ENCODE results near the gene FIBP.

FIBP gene

DNA sequence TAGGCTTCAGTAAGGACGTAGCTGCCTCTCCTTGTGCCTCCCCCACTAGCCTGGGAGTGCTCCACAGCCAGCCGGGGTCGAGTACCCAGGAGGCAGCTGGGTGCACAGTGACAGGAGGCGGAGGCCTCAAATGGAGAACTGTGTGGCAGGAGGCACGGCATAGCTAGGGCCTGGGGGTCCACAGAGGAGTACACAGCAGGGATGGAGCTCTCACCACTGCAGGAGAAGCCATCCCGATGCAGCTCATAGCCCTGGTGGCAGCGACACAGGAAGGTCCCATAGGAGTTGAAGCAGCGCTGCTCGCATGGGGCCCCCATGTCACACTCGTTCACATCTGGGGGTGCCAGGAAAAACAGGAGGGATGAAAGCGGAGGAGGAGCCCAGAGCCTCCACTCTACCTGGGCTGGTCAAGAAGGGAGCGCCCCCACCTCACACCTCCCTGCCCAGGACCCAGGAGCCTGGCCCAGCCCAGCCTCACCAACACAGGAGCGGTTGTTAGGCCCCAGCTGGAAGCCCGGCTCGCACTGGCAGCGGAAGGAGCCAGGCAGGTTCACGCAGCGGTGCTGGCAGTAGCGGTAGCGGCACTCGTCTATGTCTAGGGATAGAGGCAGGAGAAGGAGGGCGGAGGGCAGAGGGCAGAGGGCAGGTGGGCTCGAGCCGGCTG lies 18.5 kb downstream of the FIBP start:
- DNase-seq = no peak

DNA sequence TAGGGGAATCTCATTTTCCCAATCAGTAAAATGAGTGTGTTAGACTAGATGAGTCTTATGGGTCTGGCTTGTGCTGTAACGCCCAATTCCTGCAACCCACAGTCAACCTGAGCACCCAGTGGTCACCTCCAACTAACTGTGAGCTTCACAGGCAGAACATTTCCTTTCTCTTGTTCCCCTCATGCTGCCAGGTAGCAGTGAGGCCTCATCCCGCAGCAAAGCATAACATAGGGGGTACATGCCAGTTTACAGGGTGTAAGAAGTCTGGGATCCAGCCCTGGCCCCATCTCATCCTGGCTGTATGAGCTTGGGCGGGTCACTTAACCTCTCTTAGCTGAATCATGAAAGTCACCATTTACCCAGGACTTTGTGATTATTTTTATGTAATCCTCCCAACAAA lies 19.4 kb downstream of the FIBP start:
- no peak for DNase-seq

DNA sequence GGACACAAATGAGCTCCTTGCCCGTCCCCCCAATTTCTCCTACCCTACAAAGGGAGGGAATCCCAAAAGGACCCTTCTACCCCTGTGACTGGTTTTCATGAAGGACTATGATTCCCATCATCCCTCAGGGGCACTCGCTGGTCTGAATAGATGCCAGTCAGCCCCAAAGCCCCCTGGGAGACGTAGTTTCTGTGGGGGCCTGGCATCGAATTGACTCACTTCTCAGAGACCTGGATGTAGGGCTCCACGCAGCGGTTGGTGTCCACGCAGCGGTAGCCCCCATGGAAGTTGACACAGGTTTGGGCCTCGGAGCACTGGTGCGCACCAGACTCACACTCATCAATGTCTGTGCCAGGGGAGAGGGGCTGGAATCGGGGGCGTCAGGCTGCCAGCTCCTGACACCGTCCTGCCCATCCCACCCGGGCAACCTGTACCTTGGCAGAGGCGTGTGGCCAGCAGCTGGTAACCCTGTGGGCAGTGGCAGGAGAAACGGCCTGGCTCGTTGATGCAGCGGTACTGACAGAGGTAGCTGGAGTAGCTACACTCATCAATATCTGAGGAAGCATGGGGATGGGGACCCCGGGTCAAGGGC lies 20.1 kb downstream of the FIBP start:
- no peak for DNase-seq

DNA sequence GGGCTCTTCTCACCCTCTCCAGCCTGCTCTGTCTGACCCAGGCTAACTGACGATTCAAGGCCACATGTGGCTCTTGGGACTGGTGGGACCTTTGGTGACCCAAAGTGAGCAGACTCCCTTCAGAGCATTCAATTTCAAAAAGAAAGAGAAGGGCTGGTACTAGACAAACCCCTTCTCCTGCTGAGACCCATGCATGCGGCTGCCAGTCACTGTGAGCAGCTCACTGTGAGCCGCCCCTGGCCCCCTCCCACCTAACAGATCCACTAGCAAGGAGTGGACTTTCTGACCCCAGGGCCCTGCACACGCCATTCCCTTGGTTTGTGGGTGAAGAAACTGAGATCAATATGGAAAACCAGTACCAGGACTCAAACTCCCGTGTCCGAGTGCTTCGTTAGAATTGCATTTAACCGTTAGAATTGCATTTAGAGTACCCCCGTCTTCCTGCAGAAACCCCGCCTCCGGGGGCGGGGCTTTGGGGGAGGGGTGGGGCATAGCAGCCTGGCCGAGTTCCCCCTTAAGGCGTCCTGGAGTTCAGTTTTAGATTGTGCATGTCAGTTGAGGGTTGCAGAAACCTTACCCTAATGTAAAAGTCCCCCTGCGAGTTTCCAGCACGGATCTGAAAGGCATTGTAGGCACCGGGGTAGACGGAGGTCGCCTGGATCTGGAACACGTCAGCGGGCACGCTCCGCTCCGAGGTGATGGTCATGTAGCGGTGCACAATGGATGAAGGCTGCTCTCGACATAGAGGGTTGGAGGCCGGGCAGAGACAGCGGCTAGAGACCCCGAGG lies 20.8 kb downstream of the FIBP start:
- no peak for DNase-seq

DNA sequence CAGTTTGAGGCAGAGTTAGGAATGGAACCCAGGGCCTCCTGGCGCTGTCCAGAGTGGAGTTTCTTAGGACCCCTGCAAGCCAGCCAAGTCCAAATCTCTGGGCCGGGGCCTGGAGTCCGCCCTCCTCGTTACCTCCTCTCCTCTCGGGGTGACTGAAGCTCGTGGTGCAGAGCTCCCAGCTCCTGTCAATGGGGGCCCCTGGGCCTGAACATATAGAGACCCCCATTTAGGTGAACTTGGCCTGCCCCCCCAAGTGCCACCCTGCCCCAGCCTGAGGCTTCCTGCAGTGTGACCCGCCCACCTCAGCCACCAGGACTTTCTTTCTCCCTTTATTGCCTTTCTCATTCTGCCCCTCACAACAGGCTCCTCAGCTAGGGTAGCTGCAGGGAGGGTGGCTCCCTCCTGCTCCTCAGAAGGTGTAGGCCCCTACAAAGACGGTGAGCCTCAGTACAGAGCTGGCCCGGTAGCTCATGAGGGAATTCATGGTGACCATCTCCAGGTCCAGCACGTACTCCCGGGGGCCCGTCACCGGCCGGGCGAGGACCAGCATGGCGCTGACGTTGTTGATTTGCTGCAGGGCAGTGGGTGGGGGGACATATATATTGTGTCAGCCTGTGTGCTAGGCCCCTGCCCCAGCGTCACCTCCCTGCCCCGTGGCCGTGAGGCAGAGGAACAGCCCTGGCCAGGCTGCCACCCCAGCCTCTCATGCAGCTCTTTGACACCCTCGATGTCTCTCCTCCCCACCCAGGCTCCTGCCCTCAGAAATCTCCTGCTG lies 21.6 kb downstream of the FIBP start:
- no peak for DNase-seq

DNA sequence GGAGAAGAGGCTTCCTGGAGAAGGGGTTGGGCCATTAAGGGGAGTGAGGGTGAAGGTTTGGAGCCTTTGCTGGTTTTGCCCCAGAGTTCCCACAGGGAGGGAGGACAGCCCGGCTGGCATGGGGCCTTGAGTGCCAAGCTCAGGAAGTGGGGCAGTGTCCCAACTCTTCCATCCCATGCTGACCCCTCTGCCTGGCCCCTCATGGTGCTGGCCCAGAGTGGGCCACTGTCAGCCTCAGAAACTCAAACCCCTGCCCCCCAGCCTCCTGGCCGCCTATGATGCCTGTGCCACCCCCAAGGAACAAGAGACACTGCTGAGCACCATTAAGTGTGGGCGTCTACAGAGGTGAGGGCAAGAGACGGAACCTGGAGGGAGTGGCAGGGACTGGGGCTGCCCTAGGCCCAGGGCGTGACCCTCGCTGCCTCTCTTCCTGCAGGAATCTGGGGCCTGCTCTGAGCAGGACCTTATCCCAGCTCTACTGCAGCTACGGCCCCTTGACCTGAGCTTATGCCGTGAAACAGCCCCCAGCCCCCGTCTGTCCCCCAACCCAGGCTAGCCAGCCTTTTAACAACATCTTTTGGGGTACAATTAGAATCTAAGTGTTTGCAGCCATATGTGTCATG lies 22.6 kb downstream of the FIBP start:
- no peak for DNase-seq

DNA sequence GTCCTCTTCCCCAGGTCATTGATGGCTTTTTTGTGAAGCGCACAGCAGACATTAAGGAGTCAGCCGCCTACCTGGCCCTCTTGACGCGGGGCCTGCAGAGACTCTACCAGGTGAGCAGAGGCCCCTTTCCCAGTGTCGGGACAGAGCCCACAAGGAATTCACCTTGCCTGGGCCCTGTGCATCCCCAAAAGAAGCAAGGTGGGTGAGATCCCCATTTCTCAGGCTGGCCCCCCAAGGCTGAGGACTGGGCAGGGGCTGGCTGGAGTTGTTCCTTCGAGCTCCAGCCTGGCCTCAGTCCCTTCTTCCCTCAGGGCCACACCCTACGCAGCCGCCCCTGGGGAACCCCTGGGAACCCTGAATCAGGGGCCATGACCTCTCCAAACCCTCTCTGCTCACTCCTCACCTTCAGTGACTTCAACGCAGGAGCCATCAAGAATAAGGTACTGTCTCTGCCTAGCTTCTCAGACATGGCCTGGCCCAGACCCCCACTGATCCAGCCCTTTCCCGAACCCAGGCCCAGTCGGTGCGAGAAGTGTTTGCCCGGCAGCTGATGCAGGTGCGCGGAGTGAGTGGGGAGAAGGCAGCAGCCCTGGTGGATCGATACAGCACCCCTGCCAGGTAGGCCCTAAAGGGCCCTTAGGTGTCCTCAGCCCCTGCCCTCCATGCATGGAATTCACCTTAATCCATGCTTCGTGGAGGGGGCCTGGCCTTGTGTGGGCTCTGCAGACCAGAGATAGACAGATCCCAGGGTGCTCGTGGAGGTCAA lies 23.4 kb downstream of the FIBP start:
- no peak for DNase-seq

DNA sequence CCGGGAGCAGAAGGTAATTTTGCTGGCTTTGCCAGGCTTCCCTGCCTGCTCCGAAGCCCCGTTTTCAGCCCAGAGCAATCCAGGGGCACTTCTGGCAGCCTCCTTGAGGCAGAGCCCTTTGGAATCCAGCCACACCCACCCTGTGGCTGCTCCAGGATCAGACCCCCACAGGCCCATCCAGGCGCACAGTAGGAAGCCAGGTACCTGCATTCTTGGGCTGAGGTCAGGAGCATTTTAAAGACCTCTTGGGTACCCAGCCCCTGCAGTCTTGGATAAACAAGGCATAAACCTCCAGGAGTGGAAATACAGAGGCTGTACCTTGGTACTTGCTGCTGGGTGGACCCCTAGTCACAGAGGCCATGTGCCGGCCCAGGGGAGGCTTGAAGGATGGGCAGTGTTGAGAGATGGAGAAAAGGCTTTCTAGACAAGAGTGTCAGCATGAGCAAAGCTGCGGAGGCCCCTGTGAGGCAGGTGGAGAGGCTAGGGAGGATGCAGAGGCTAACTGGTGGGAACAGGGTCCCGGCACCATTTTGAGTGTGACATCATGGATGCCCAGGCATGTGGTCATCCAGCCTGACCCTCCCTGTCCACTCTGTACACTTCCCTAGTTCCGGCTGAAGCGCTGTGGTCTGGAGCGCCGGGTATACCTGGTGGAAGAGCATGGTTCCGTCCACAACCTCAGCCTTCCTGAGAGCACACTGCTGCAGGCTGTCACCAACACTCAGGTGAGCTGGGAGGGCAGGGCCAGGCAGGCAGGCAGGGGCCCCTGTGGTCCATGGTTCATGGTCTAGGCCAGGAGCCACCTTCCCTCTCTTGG lies 24.2 kb downstream of the FIBP start:
- no peak for DNase-seq

DNA sequence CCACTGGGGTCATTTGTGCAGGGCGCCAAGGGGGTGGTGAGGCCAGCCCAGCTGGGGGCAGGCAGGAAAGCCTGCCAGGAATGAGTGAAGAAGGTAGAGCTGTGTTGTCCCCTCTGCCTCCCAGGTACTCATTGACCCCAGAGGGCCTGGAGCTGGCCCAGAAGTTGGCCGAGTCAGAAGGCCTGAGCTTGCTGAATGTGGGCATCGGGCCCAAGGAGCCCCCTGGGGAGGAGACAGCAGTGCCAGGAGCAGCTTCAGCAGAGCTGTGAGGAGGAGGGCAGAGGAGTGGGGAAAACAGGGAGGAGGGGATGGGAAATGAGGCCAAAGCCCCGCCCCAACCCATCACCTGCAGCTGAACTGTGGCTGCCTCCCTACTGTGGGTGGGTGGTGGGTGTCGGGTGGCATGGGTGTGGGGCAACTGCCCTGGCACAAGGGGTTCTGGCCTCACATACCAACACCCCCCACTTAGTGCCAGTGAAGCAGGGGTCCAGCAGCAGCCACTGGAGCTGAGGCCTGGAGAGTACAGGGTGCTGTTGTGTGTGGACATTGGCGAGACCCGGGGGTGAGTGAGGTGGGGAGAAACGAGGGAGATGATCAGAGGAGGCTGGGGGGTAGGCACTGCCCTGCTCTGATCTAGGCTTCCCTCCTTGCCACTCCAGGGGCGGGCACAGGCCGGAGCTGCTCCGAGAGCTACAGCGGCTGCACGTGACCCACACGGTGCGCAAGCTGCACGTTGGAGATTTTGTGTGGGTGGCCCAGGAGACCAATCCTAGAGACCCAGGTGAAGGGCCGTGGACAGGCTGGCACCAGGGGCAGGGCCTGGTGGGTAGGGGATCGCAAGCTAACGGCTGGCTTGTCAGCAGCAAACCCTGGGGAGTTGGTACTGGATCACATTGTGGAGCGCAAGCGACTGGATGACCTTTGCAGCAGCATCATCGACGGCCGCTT lies 25.1 kb downstream of the FIBP start:
- DNase-seq = no peak

DNA sequence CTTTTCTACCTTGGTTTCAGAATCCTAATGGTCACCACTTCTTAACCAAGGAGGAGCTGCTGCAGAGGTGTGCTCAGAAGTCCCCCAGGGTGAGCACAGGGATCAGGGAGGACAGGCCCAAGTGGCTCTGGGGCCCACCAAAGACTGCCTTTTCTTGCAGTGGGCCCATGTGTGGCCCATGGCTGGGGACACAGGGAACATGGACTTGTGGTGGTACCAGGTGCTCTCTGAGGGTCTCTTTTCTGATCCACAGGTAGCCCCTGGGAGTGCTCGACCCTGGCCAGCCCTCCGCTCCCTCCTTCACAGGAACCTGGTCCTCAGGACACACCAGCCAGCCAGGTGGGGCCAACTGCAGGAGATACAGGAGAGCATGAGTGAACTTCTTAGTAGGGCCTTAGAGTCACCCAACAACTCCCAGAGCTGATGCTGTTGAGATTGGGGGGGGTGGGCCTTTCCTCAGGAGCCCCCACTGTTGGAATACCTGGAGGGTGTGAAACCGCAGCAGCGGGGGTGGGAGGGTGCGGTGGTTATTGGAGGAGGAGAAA lies 26.0 kb downstream of the FIBP start:
- no peak for DNase-seq

DNA sequence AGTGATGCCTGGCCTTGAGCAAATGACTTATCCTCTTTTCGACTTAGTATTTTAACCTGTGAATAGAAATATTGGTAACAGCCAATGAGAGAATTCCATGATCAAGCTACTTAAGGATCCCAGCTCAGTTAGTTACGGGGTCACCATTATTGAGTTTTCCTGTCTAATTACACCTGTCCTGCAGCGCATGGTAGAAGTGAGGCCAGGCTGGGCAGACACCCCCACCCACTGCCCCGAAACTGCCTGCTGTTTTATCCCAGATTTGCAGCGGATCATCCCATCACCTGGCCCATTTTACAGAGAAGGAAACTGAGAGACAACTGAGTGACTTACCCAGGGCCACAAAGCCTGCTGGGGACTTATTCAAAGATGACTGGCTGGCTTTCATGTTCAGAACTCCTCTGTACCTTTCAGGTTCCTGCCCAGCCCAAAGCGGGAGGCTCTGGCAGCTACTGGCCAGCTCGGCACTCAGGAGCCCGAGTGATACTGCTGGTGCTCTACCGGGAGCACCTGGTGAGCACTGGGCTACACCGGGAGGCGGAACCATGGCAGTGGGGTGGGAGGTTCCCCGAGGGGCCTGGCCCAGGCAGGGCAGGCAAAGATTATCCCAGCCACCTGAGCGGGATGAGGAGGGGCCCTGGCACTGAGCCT lies 26.6 kb downstream of the FIBP start:
- DNase-seq = no peak

DNA sequence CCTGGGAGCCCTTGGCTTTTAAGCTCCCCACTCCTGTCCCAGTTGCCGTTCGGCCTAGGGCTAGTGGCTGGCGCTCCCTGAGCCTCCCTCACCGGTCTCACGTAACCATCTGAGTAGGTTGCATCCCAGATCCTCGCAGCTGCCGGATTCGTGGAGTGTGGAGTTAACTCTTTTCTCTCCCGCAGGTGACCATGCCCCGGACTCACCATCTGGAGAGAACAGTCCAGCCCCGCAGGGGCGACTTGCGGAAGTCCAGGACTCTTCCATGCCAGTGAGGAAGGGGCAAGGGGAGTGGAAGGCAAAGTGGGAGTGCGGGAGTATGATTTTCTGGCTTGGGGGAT lies 27.1 kb downstream of the FIBP start:
- no peak for DNase-seq

DNA sequence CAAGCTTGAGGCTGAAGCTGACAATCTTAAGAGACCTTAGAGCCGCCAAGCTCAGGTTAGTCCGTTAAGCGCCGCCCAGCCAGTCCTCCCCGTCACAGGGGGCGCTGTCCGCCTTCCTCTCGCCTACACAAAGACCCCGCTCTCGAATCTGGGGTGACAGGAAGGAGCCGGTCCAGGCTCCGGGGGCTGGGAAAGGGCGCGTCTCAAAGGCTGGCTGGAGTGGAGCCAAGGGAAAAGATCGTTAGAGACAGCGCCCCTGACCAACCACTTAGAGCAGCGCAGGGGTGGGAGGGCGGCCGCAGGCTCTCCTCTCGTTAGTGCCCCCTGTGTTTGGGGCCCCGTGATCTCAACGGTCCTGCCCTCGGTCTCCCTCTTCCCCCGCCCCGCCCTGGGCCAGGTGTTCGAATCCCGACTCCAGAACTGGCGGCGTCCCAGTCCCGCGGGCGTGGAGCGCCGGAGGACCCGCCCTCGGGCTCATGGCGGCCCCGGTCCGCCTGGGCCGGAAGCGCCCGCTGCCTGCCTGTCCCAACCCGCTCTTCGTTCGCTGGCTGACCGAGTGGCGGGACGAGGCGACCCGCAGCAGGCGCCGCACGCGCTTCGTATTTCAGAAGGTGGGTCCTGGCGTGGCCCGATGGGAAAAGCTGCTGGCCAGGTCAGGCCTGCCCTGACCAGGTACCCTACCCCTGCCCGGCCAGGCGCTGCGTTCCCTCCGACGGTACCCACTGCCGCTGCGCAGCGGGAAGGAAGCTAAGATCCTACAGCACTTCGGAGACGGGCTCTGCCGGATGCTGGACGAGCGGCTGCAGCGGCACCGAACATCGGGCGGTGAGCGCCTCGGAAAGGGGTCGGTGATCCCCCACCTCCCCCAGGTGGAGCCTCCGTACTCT lies 27.8 kb downstream of the FIBP start, which contains the start of gene MUS81:
MUS81 (plus strand) TSS at position 156 of the 887 bp plus-strand sequence; CDS start at position 477, 321 bp downstream.
- peak; percentile 93 for DNase-seq

DNA sequence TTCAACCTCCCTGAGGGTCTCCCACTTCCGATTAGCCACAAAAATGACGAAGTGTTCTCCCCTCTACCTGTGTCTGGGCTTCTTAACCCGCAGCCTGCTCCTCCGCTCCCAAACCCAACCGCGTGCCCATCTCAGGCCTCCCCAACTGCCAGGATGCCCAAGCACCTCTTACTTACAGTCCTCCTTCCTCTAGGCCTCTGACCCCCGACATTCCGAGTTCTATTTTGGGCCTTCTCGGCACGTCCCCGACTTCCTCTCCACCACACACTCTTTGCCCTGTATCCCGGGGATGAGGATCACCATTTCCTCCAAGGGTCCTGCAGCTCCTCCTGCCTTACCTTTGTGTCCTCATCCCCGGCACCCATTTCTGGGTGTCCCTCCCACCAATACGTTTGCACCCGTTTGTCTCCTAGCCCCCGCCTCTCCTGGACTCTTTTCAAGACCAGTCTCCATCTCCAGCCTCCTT lies 28.4 kb downstream of the FIBP start:
- no peak for DNase-seq

DNA sequence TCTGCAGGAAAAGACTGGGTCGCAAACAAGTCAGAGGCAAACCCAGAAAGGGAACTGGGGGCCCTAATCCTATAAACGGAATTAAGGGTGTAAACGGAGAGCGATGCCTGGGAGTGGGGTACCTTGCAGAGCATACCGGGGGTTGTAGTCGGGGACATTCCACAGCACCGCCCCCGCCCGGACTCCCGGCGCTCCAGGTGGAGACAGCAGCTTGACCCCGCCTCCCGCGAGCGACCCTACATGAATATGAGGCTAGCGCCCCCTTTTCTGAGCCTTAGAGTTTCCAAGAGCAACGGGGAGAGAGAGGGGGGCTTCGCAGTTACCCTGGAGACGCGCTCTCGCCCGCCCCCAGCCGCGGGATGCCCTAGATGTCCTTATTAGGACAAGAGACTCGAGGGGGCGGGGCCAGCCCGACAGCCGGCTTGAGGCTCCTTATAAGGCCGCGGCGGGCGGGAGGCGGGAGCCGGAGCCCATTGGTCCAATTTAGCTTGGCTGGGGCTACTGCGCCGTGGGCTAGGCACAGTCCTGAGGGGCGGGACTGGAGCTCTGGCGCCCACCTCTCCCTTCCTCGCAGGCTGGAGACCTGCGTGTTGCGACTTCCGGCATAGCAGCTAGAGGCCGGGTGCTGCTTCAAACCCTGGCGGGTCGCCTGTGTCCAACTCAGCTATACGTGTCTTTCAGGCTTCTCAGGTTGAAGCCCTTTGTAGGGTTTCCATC lies 29.0 kb downstream of the FIBP start:
- peak; percentile 93 for DNase-seq

DNA sequence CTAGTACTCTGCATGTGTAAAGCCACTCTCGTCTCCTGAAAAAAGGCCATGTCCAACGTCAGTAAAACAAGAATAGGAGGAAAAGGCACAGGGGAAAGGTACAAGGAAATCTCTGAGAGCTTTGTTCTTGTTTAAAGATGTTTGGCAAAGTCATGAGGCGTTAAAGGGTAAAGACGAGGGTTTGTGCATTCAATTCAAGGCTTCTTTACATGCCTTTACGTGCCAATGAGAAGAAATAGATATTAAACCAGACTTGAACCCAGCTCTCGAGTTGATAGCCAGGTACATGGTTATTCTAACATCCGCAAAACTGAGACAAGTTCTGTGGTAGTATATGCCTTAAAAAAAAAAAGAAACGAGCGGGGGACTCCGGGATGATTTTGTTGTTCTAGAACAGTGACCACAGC lies 29.6 kb downstream of the FIBP start:
- DNase-seq = peak; percentile 72
